Hair follicle dermal papilla cell (primary cell): ENCODE results near the gene SMG7. TPM values are rescaled to one million over a fixed set of nuclear protein-coding genes. Genes with fewer than 3 reads are reported as not detected.

ENCODE experiments used
- total RNA-seq: library from RNA; depleted of rRNA; stranded (reverse); fragments of >200 nt; gene quantifications from 2 replicates; pipeline ENCODE4 v1.2.3, GENCODE V29; 2012

SMG7 gene
- 27.4 and 30.8 TPM in 2 replicates for total RNA-seq

GRCh38 chr1:183472488-183473216 lies at the start of gene SMG7:
Gene SMG7 (plus strand): TSS chr1:183472499. CDS start chr1:183472621, 122 bp downstream.

GRCh38 chr1:183590244-183591191 lies 118.2 kb downstream of the SMG7 start, which contains the start of gene NCF2:
Gene NCF2 (minus strand): TSS chr1:183590459. CDS start chr1:183590329, 130 bp downstream.

Other genes starting within 250 kb of the SMG7 start
- gene NMNAT2, start 54.1 kb upstream of the SMG7 start, total RNA-seq, result 1.9 and 3.3 TPM in 2 replicates
- not detected in 2 replicates for gene NCF2, start 118.0 kb downstream of the SMG7 start, total RNA-seq
- gene ARPC5, start 163.3 kb downstream of the SMG7 start, total RNA-seq, result 231 and 288 TPM in 2 replicates
- gene APOBEC4, start 180.8 kb downstream of the SMG7 start, total RNA-seq, result not detected in 2 replicates